T-helper 1 cell (primary cell): ENCODE measurements around the gene ELOVL5.

Experiments used
- DNase-seq, 5 donors: peaks; one replicate each; pipeline ENCODE4 v3.0.0-alpha.2; 2012 to 2020

Gene ELOVL5

GRCh38 chr6:53236241-53236640 is 112.5 kb downstream of the ELOVL5 start:
- peak in 1 of 5 donors; percentile 39 for DNase-seq

DNA sequence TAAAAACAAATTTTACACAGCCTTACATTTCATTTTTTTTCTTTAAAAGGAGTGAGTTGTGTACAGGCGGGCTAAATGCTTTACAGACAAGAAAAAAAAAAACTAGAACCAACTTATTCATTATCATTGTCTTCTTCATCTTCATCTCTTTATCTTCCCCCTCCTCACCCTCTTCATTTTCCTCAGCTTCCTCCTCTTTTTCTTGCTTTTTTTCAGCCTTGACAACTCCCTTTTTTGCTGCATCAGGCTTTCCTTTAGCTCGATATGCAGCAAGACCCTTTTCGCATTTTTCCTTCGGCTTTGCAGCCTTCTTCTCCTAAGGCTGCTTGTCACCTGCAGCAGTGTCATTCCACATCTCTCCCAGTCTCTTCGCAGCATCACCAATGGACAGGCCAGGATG is 113.2 kb downstream of the ELOVL5 start:
- DNase-seq = no peak

DNA sequence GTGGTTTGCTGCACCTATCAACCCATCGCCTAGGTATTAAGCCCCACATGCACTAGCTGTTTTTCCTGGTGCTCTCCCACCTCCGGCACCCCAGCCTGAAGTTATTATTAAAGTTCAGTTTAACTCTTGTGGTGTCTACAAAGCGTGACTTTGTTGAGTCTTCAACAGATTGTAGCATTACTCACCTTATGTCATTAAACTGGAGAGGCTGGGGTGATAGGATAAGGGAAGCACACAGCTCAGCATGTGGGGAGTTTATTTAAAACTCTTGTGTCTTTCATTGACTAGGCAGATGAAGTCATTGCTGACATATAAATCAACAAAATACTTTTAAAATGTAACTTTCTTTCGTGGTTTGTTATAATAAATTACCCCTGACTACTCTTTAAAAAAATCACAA is 115.4 kb downstream of the ELOVL5 start:
- DNase-seq = no peak

- DNase-seq = no peak
Measured at GRCh38 chr6:53230775-53231467, 117.8 kb downstream of the ELOVL5 start.

- DNase-seq = no peak
Measured at GRCh38 chr6:53227847-53228246, 120.9 kb downstream of the ELOVL5 start.

- no peak for DNase-seq
Measured at GRCh38 chr6:53220605-53221004, 128.1 kb downstream of the ELOVL5 start.
